Midbrain (tissue), 1 donor: ENCODE measurements around the gene ABAT.

ENCODE experiments used
- DNase-seq: peaks from one replicate; lab custom pipeline; 2025; lab: John Stamatoyannopoulos, UW

The ABAT gene

DNA sequence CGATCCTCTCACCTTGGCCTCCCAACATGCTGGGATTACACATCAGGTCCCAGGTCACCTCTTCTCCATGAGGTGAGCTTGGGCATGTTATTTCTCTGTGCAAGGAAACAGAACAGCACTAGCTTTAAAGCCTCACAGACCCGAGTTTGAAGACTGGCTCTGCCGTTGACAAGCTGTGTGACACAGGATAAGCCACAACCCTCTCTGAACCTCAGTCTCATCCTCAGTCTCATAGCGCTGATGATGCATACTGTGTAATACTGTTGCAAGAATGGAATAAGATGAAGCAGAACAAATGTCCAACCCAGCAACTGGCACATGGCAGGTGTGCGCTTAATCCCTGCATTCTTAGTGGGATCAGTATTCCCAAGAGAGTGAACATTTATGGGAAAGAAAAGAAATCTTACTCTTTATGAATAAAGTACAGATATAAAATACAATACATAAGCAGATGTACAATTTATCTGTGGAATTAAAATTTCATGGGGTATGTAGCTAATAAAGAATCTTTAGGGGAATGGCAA is 43.5 kb downstream of the ABAT start:
- DNase-seq = no peak

DNA sequence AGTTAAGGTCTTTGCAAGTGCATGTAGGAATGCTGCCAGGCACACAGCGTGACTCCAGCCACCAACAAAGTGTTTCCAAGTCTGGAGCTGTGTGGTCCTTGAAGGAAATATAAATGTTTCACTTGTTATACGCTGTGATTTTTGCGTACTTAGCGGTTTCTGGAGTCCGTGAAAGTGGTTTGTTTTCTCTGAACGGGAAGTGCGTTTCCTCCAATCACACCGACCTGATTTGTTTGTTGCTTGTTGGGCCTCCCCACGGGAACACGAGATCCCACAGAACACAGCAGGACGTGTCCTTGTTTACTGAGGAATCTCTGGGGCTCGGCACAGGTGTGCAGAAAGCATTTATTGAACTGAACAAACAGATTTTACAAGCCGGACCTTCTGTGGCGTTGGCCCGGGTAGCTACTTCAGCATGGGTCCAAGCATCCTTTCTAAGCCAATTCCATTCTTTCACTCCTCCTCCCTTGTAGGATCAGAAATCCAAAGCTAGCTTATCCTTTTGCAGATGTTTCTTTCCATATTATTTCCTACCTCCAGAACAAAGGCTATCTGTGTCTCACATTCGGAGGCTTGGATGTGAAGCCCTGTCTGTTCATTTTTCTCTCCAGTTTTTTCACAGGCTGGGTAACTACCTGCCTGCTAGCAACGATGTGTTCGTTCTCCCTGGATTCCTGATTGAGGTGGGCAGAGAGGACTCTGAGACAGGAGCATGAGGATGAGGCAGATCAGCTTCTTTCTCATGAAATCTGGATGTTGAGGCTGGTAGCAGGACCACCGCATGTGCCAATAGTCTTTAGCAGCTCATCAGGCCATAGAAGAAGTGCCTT is 44.6 kb downstream of the ABAT start:
- DNase-seq = no peak

DNA sequence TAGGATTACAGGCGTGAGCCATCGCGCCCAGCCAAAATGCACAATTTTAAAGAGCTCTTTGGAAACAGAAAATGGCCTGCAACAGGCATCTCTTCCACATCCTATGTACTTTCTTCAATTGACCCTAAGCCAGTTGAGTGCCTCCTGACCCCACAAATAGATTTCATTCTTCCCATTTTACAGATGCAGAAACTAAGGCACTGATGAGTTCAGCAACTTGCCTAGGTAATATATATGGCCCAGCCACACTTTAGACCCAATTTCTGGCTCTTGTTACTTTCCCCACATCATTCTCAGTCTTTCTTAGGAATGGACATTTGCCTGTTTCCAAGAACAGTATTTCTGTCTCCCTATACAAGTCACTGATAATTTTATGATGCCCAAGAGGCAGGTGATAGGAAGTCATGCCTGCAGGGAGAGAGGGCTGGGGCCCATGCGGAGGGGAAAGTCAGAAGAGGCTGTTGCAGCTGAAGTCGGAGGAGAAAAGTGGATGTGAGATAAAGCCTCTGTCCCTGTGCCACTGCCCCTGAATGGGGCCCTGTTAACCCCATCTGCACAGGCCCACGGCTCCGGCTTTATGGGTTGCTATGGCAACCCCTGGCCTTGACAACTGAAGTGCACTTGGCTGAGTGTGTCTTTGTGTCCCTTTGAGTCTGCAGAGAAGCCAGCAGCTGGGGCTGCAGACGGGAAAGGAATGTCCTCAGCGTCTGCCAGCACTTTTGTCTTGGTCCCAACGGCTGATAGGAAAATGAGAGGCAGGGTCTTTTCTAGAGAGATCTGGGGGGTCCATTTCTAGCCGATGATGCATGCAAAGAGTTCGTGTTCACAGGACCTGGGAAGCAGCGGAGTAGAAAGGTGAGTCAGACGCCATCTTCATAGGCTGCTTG is 45.9 kb downstream of the ABAT start:
- DNase-seq = peak; percentile 27

DNA sequence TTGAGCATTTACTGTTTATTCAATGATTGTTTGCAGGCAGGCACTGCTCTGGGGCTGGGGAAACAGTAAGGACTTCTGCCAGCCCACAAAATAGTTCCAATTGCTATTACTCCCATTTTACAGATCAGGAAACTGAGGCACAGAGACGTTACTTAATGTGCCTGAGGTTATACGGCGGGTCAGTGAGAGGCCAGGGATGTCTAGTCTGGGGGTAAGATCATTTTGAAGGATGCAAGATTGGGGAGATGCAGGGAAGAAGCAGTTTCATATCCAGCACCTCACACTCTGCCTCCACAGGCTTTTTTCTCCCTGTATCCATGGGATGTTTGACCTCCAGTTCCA is 46.5 kb downstream of the ABAT start:
- DNase-seq = no peak

DNA sequence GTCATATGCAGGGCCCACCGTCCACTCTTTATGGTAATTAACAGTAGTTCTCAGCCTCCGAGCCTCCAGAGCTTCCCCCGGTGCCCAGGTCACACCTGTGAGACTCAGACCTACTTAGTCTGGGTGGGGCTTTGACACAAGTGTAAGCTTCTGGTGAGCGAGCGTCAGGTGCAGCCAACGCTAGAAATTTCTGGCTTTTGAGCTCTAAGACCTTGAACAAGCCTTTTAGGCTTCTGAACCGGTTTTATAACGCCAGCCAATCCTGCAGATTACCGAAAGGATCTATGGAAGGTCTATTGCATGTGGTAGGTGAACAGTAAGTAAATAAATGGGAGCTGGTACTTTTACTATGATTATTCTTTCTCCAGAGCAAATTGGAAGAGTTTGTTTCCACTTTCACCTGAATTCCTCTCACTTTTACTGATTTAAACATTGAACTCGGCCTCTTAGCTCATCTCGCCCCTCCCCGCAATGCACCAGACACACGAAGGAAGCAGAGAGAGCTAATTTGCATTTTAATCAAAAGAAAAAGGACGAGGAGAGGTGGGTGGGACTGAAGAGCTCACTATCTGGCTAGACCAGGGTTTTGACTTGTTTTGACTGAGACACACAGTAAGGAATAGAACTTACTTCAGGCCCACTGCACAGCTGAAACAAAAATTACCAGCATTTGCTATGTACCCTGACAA is 47.1 kb downstream of the ABAT start:
- DNase-seq = no peak

DNA sequence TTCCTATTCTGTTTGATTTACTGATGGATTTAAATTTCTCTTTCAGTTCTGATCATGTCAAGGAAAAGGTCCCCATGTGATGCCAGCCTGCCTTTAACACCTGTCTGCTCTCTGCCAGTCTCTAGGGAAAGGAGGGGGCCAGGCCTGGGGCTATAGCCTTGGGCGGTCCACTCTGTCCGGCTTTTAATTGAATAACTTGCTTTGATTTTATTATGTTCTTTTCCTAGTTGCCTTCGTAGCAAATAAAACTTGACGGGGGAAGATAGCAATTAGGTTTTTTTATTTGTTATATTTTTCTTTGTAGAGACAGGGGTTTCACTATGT is 47.6 kb downstream of the ABAT start:
- DNase-seq = no peak

GRCh38 chr16:8725513-8726178 is 51.2 kb downstream of the ABAT start:
- DNase-seq = no peak

- no peak for DNase-seq
Observed at GRCh38 chr16:8727131-8727806, 52.9 kb downstream of the ABAT start.

DNA sequence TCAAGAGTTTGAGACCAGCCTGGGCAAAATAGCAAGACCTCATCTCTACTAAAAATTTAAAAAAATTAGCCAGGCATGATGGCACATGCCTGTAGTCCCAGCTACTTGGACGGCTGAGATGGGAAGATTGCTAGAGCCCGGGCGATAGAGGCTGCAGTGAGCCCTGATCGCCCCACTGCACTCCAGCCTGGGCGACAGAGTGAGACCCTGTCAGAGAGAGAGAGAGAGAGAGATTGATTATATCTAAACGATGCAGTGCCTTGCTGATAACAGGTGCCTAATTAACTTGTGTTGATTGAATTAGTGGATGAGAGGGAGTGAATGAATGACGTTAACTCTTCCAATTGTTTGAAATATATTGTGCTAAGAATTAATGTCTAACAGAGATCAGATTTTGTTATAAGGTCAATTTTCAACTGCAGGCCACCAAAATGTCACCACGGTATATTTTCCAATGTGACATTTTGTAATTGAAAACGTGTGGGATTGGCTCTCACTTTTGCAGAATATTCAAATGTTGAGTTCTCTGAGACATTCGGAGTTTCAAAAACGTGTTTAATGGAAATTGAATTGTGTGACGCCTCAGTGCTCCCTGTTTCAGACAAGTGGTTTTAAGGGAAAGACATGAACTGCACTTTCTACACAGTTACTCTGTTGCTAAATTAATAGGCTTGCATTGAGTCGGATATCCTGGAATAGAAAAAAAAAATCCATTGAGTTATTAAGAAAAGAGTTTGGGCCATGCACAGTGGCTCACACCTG is 53.6 kb downstream of the ABAT start:
- DNase-seq = no peak

DNA sequence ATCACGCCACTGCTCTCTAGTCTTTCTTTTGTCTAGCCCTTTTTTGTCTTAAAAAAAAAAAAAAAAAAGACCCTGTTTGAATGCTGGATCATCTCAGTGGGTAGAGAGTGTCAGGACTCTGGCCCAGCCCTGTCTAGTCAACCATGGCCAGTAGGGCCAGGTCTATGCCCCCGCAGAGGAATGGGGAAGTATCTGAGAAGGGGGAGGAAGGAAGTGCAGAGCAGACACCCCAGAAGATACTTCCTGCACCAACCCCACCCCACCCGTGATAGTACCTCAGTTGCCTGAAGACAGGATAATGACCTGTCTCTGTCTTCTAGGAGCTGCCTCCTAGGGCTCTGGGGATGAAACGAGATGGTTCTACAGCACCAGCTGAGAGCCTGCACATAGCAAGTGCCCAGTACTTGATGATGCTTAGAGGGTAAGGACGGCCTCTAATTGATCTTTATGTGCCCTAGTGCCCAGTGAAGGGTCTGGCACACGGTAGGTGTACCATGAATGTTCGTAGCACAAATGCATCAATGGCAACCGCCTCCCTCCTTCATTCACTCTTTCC is 55.4 kb downstream of the ABAT start:
- DNase-seq = no peak

GRCh38 chr16:8730335-8730915 is 56.0 kb downstream of the ABAT start:
- DNase-seq = peak; percentile 9

DNA sequence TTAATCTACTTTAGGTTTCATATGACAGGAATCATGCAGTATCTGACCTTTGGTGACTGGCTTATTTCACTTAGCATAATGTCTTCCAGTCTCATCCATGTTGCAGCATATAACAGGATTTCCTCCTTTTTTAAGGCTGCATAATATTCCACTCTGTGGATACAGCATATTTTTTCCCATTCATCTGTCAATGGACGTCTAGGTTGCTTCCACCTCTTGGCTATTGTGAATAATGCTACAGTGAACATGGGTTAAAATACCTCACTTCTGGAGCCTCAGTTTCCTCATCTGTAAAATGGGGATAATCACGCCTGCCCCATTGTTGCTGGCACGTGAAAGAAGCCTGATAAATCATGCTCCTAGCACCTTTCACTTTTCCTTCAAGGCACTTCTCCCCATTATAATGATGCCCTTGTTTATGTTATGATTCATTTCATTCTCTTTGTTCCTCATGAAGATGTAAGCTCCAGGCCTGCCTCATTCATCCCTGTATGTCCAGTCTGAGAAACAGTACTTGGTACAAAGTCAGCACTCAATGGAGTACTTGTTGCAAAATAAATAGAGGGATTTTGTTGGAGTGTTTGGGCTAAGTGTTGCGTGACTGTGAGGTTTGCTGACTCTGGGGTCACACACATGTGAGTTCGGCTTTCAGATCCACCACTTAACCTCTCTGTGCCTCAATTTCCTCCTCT is 59.6 kb downstream of the ABAT start:
- DNase-seq = no peak

GRCh38 chr16:8735574-8735973 is 61.2 kb downstream of the ABAT start:
- DNase-seq = no peak

GRCh38 chr16:8736123-8736668 is 61.8 kb downstream of the ABAT start:
- DNase-seq = no peak

DNA sequence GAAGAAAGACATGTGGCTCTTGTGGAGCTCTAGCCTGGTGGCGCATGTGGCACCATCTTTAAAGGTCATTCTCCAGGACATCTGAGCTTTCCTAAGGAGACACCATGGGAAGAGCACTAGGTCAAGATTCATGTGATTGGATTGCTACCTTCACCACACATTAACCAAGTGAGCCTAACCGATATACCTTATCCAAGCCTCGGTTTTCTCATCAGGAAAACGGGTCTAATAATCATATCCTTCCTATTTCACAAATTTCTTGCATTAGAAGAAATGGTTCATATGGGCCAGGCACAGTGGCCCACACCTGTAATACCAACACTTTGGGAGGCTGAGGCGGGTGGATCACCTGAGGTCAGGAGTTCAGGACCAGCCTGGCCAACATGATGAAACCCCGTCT is 64.7 kb downstream of the ABAT start:
- DNase-seq = no peak

GRCh38 chr16:8739989-8740704 is 65.7 kb downstream of the ABAT start:
- no peak for DNase-seq

DNA sequence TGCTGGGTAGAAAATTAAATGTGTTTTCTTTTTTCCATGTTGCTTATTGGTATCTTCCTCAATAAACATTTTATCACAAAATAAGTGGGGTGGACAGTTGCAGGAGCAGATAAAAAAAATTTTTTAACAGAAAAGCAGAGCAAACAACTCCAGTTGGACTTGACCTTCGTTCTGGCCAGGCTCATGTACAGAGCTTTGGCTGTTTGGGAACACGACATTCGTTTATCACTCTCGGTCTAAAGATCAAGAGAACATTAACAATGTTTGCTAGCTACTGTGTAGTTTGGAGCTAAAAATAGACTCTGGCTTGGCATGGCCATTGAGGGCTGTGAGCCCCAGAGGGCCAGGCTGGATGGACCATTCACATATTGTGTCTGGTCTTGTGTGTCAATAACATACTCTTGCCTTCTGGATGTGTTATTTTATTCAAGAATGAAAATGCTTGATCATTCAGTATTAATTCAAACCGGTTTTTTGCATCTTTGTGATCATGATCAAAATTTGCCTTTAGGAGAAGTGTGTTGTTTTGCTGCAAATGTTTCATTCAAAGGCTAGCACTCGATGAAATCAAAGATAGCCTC is 66.4 kb downstream of the ABAT start:
- no peak for DNase-seq

- DNase-seq = no peak
Observed at GRCh38 chr16:8741636-8742035, 67.2 kb downstream of the ABAT start.
